ENCODE results near the gene CPNE6.

DNA sequence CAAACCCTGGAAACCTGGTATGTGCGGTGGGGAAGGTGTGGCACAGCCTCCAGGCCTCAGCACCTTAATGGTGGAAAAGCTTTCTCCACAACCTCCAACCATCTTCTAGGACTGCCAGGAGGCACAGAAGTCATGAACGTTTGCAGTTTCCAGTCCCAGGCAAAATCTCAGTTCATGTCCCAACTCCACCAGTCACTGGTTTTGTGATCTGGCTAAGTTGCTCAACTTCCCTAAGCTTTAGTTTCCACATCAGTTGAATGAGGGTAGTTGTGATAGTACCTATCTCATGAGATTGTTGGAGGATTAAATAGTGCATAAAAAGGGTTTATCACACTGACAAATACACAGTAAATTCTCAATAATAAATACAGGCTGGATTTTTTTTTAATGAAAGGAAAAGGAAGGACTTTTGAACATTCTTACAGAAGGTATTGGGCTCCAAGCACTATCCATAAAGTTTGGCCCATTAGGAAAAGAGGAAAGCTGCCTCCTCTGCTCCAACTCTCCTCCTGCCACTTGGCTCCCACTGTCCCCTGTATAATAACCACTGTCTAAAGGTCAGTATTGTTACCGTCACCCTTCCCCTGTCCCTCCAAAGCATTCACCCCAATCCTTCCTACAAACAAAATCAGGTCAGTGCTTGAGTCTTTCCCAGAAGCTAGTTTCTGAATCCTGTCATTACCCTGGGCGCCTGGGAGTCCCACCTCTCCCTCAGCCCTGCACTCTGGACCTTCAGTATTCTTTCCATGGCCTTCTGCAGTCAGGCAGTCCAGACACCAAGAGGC is 29.0 kb downstream of the CPNE6 start:
- TF ChIP-seq, protein P1, sequence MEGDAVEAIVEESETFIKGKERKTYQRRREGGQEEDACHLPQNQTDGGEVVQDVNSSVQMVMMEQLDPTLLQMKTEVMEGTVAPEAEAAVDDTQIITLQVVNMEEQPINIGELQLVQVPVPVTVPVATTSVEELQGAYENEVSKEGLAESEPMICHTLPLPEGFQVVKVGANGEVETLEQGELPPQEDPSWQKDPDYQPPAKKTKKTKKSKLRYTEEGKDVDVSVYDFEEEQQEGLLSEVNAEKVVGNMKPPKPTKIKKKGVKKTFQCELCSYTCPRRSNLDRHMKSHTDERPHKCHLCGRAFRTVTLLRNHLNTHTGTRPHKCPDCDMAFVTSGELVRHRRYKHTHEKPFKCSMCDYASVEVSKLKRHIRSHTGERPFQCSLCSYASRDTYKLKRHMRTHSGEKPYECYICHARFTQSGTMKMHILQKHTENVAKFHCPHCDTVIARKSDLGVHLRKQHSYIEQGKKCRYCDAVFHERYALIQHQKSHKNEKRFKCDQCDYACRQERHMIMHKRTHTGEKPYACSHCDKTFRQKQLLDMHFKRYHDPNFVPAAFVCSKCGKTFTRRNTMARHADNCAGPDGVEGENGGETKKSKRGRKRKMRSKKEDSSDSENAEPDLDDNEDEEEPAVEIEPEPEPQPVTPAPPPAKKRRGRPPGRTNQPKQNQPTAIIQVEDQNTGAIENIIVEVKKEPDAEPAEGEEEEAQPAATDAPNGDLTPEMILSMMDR (conservative IDR thresholded peaks at IDR 0.05; ENCODE audit: low read depth, low read length): no peak
- no peak for TF ChIP-seq EZH2 (IDR thresholded peaks at IDR 0.05; ENCODE audit: borderline replicate concordance, low read depth, low read length, poor library complexity, severe bottlenecking)

All from A673 (cell line).